Pulmonary artery endothelial cell (primary cell): ENCODE data around the gene ATP5ME. TPM values are rescaled to one million over a fixed set of nuclear protein-coding genes. Genes with fewer than 3 reads are reported as not detected.
"Not testable (repeated sequence)": the region's sequence is repeated elsewhere in the genome, so short reads cannot be mapped to it uniquely, and the experiment has no call there.

Experiments used
- DNase-seq: peaks from one replicate; pipeline ENCODE4 v3.0.0-alpha.2; 2011; ENCODE audit warnings: low read depth, low spot score
- total RNA-seq: library from RNA; depleted of rRNA; stranded (reverse); fragments of >200 nt; gene quantifications from 2 replicates; pipeline ENCODE4 v1.2.3, GENCODE V29; 2014

Gene ATP5ME
- total RNA-seq, 1 donor from 2014 or later = 276 TPM

- not testable (repeated sequence) for DNase-seq
Measured at GRCh38 chr4:669806-670559, 4.1 kb downstream of the ATP5ME start.

- DNase-seq = not testable (repeated sequence)
Measured at GRCh38 chr4:668219-668618, 5.9 kb downstream of the ATP5ME start.

- DNase-seq = no peak
Measured at GRCh38 chr4:667545-667925, 6.5 kb downstream of the ATP5ME start.

- DNase-seq = no peak
Measured at GRCh38 chr4:666822-667544, 7.1 kb downstream of the ATP5ME start.

GRCh38 chr4:666436-666810 lies 7.7 kb downstream of the ATP5ME start:
- no peak for DNase-seq

- DNase-seq = no peak
Measured at GRCh38 chr4:665751-666435, 8.2 kb downstream of the ATP5ME start.

GRCh38 chr4:665381-665750 lies 8.7 kb downstream of the ATP5ME start:
- DNase-seq = no peak

GRCh38 chr4:664713-665231 lies 9.3 kb downstream of the ATP5ME start:
- no peak for DNase-seq

GRCh38 chr4:663438-664428 lies 10.3 kb downstream of the ATP5ME start:
- no peak for DNase-seq

GRCh38 chr4:663046-663437 lies 11.0 kb downstream of the ATP5ME start:
- DNase-seq = no peak

- no peak for DNase-seq
Measured at GRCh38 chr4:661881-662761, 12.0 kb downstream of the ATP5ME start.

- no peak for DNase-seq
Measured at GRCh38 chr4:661231-661630, 12.8 kb downstream of the ATP5ME start.

- no peak for DNase-seq
Measured at GRCh38 chr4:660401-660800, 13.7 kb downstream of the ATP5ME start.

- no peak for DNase-seq
Measured at GRCh38 chr4:659851-660250, 14.2 kb downstream of the ATP5ME start.

- no peak for DNase-seq
Measured at GRCh38 chr4:658681-659667, 15.1 kb downstream of the ATP5ME start.

GRCh38 chr4:657834-658667 lies 16.0 kb downstream of the ATP5ME start:
- DNase-seq = no peak

GRCh38 chr4:657338-657833 lies 16.7 kb downstream of the ATP5ME start:
- no peak for DNase-seq
